Mesothelial cell of epicardium (in vitro differentiated cells): ENCODE results near the gene PROX2. TPM values are rescaled to one million over a fixed set of nuclear protein-coding genes. Genes with fewer than 3 reads are reported as not detected.

Experiments
- DNase-seq, 2 experiments: peaks; one replicate each; pipeline ENCODE4 v3.0.0; 2021; ENCODE audit warnings: low spot score in 2 of 2; ENCODE audit not compliant: unreplicated experiment in 2 of 2
- H3K27ac Mint-ChIP-seq: 2 replicates; pipeline ENCODE4 v1.8.0; 2021; ENCODE audit warnings: mixed read lengths
- H3K27me3 Mint-ChIP-seq: 2 replicates; pipeline ENCODE4 v1.8.0; 2021; ENCODE audit warnings: low read depth, mixed read lengths
- H3K36me3 Mint-ChIP-seq: 2 replicates; pipeline ENCODE4 v1.8.0; 2021; ENCODE audit warnings: mixed read lengths
- H3K4me1 Mint-ChIP-seq: 2 replicates; pipeline ENCODE4 v1.8.0; 2021; ENCODE audit warnings: mixed read lengths
- H3K4me3 Mint-ChIP-seq: 2 replicates; pipeline ENCODE4 v1.8.0; 2021; ENCODE audit warnings: mild to moderate bottlenecking, moderate library complexity, mixed read lengths
- H3K9me3 Mint-ChIP-seq: 2 replicates; pipeline ENCODE4 v1.8.0; 2021; ENCODE audit warnings: mixed read lengths
- total RNA-seq: library from RNA; stranded (reverse); gene quantifications from 3 replicates; pipeline ENCODE4 v1.2.1, GENCODE V29; 2021
- TF ChIP-seq, protein P1 (sequence below): fragments of 200-600 bp; sonication (generic); IDR thresholded peaks from one replicate; pipeline ENCODE4 v1.5.0; 2021; ENCODE audit warnings: antibody characterized with exemption; ENCODE audit not compliant: unreplicated experiment

PROX2 gene
- total RNA-seq, 1 donor from 2014 or later: not detected

GRCh38 chr14:74863274-74863673 lies 12.7 kb downstream of the PROX2 start:
- no peak for DNase-seq
- TF ChIP-seq, protein P1, sequence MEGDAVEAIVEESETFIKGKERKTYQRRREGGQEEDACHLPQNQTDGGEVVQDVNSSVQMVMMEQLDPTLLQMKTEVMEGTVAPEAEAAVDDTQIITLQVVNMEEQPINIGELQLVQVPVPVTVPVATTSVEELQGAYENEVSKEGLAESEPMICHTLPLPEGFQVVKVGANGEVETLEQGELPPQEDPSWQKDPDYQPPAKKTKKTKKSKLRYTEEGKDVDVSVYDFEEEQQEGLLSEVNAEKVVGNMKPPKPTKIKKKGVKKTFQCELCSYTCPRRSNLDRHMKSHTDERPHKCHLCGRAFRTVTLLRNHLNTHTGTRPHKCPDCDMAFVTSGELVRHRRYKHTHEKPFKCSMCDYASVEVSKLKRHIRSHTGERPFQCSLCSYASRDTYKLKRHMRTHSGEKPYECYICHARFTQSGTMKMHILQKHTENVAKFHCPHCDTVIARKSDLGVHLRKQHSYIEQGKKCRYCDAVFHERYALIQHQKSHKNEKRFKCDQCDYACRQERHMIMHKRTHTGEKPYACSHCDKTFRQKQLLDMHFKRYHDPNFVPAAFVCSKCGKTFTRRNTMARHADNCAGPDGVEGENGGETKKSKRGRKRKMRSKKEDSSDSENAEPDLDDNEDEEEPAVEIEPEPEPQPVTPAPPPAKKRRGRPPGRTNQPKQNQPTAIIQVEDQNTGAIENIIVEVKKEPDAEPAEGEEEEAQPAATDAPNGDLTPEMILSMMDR: no peak
- H3K27ac Mint-ChIP-seq: no peak overlapping the region
- peaks cover 14% of the 10 kb centered on the region for H3K27me3 Mint-ChIP-seq
- no peak overlapping the region for H3K4me3 Mint-ChIP-seq
- H3K4me1 Mint-ChIP-seq: peaks cover 3% of the 10 kb centered on the region
- no peaks in the 10 kb centered on the region for H3K9me3 Mint-ChIP-seq
- no peaks in the 10 kb centered on the region for H3K36me3 Mint-ChIP-seq

- no peak overlapping the region for H3K4me3 Mint-ChIP-seq
- H3K9me3 Mint-ChIP-seq: no peaks in the 10 kb centered on the region
- no peak overlapping the region for H3K27ac Mint-ChIP-seq
- peaks cover 9% of the 10 kb centered on the region for H3K27me3 Mint-ChIP-seq
- no peaks in the 10 kb centered on the region for H3K36me3 Mint-ChIP-seq
- DNase-seq: no peak
- TF ChIP-seq, protein P1: no peak
- peaks cover 3% of the 10 kb centered on the region for H3K4me1 Mint-ChIP-seq
Observed at GRCh38 chr14:74861734-74862090, 14.2 kb downstream of the PROX2 start.

GRCh38 chr14:74860899-74861733 lies 14.8 kb downstream of the PROX2 start:
- Mint-ChIP-seq H3K27ac (no peak overlapping the region), H3K9me3 (no peaks in the 10 kb centered on the region), H3K4me1 (peaks cover 3% of the 10 kb centered on the region), H3K36me3 (no peaks in the 10 kb centered on the region), H3K27me3 (peaks cover 3% of the 10 kb centered on the region), H3K4me3 (no peak overlapping the region)
- TF ChIP-seq, protein P1: peak; percentile 90
- peak; percentile 80 to 93 for DNase-seq

DNA sequence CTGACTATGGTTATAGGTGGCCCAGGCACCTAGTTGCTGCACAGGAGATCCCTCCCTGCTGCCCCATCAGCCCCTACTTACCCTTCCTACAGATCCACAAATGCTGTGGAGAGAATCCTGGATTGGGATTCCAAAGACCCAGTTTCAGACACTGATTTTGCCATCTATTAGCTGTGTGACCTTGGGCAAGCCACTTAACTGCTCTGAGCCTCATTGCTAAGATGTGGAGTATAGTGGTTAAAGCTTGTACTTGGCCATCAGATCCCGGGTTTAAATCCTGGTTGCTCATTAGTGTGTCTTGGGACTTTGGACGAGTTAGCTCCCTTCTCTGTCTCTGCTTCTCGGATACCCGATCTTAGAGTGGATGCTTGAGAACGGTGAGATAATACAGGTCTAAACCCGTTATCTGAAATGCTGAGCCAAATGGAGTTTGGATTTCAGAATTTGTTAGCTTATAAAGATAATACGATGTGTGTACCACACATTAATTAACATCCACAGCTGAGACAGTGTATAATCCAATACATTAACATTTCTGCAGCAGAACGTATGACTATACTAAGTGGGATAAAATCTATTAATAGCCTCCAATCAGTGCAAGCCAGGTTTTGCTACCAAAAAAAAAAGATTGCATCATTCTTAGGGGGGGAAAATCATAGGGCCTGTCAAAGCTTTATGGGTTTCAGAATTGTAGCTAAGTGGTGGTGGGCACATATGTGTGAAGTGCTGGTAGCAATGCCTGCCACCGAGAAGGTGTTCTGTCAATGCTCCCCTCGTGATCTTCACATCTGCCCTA lies 16.0 kb downstream of the PROX2 start:
- peaks cover 3% of the 10 kb centered on the region for H3K4me1 Mint-ChIP-seq
- DNase-seq: no peak

GRCh38 chr14:74858022-74858421 lies 17.9 kb downstream of the PROX2 start:
- TF ChIP-seq, protein P1: no peak
- H3K9me3 Mint-ChIP-seq: no peaks in the 10 kb centered on the region
- H3K27ac Mint-ChIP-seq: no peak overlapping the region
- H3K4me1 Mint-ChIP-seq: peaks cover 4% of the 10 kb centered on the region
- peaks cover 2% of the 10 kb centered on the region for H3K36me3 Mint-ChIP-seq
- no peak overlapping the region for H3K4me3 Mint-ChIP-seq
- peaks cover 2% of the 10 kb centered on the region for H3K27me3 Mint-ChIP-seq
- no peak for DNase-seq

More for the DNA sequence above, 16.0 kb downstream of the PROX2 start:
- Mint-ChIP-seq H3K36me3 (peaks cover 2% of the 10 kb centered on the region), H3K9me3 (no peaks in the 10 kb centered on the region), H3K27me3 (peaks cover 2% of the 10 kb centered on the region), H3K4me3 (no peak overlapping the region), H3K27ac (no peak overlapping the region)
- TF ChIP-seq, protein P1: no peak
